Right kidney (tissue), 1 donor: ENCODE data around the gene TSPAN4.

Source experiments
- DNase-seq: peaks from one replicate; pipeline ENCODE4 v3.0.0-alpha.2; 2016

TSPAN4 gene

DNA sequence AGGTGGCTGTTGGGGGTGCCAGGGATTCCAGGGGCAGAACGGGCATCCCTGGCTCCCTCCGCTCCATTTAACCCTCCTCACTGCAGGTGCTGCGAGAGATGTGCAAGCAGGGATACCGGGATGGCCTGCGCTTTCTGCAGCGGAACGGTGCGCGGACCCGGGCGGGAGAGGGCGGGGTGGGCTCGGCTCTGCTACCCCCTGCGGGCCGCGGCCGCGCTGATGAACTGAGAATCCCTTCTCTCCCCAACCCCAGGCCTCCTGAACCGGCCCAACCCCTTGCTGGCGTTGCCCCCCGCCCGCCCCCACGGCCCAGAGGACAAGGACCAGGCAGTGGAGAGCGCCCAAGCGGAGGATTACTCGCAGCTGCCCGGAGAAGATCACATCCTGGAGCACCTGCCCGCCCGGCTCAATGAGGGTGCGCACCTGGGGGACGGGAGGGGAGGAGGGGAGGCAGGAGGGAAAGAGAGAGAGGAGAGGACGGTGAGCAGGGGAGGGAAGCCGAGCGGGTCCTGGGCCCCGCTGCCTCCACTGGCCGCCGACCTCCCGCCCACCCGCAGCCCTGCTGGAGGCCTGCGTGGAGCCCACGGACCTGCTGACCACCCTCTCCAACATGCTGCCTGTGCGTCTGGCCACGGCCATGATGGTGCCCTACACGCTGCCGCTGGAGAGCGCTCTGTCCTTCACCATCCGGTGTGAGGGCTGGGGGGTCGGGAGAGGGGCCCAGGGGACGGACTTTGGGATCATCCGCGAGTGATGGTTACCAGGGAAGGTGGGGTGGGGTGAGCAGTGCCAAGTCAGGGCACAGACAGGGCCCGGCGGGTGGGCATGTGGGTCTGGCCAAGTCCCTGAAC lies 19.0 kb upstream of the TSPAN4 start:
- no peak for DNase-seq

DNA sequence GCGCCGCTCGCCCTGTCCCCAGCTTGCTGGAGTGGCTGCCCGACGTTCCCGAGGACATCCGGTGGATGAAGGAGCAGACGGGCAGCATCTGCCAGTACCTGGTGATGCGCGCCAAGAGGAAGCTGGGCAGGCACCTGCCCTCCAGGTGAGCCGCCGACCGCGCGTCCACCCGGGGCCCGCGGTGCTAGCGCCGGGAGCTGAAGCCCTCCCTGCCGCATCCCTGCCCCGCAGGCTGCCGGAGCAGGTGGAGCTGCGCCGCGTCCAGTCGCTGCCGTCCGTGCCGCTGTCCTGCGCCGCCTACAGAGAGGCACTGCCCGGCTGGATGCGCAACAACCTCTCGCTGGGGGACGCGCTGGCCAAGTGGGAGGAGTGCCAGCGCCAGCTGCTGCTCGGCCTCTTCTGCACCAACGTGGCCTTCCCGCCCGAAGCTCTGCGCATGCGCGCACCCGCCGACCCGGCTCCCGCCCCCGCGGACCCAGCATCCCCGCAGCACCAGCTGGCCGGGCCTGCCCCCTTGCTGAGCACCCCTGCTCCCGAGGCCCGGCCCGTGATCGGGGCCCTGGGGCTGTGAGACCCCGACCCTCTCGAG lies 18.3 kb upstream of the TSPAN4 start:
- DNase-seq: peak; percentile 60

DNA sequence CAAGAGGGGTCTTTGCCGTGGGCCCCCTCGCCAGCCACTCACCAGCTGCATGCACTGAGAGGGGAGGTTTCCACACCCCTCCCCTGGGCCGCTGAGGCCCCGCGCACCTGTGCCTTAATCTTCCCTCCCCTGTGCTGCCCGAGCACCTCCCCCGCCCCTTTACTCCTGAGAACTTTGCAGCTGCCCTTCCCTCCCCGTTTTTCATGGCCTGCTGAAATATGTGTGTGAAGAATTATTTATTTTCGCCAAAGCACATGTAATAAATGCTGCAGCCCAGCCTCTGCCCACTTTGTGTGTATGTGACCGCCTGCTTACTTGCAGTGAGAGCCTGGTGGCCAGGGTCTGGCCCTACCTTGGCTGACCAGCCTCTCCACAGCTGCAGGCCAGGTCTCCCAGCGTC lies 17.7 kb upstream of the TSPAN4 start:
- no peak for DNase-seq

DNA sequence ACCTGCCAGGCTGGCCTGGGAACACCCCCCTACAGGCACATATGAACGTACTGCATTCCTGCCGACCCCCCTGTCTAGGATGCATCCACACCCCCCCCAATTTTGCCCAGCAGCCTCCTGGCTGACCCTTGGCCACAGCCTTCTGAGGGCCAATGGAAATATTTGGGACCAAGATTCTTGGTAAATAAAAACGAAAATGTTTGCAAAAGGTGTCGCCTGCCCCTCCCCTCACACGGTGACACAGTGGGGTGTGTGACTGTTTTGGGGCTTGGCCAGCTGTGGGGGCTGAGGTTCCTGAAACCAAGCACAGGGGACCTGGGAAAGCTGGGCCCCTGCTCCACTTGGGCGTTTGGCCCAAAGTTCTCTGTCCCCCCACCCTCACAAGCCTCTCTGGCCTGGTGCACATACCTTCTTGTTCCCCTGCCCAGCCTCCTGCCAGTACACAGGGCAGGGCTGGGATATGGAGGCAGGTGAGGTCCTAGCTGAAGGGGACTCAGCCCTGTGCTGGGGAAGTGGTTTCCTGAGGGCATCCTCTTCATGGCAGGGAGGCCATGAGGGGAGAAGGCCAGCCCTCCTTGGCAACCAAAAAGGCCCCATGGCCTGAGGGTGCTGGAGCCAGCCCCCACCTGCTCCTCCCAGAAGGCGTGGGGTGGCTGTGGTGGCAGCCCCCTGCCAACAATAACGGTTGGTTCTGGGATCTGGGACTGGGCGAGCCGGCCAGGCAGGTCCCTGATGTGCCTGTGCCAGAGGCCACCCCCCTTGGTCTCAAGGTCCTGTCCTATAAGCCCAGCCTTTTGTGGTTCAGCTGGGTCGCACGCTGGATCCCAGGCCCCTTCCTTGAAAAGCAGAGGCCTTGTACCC lies 17.1 kb upstream of the TSPAN4 start:
- DNase-seq: no peak

DNA sequence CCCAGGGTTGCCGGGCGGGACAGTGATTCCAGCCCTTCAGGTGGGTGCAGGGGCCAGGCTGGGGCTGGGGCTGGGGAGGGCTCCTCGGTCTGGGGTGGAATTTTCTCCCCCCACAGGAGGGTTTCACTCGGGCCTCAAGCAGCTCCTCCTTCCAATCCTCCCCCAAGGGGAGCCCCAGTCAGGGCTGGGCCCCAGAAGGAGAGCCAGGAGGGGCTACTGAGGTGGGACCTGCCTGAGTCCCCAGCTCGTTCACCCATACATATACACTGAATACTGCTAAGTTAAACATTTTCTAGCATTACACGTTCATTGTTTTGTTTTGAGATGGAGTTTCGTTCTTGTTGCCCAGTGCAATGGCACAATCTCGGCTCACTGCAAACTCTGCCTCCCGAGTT lies 16.4 kb upstream of the TSPAN4 start:
- no peak for DNase-seq

DNA sequence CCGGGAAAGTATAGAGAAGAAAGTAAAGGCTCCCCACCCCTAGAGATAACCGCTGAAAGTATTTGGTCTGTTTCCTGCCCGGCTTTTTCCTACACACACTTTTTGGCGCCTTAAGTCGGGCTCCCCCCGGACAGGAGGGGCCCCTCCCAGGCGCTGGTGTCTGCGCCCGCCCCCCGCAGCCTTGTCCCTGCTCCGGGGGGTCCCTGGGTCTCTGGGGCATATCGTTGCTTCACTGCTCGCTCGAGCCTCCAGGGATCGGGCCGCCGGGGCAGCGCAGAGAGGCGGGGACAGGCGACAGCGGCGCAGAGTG lies 15.9 kb upstream of the TSPAN4 start:
- DNase-seq: peak; percentile 71

DNA sequence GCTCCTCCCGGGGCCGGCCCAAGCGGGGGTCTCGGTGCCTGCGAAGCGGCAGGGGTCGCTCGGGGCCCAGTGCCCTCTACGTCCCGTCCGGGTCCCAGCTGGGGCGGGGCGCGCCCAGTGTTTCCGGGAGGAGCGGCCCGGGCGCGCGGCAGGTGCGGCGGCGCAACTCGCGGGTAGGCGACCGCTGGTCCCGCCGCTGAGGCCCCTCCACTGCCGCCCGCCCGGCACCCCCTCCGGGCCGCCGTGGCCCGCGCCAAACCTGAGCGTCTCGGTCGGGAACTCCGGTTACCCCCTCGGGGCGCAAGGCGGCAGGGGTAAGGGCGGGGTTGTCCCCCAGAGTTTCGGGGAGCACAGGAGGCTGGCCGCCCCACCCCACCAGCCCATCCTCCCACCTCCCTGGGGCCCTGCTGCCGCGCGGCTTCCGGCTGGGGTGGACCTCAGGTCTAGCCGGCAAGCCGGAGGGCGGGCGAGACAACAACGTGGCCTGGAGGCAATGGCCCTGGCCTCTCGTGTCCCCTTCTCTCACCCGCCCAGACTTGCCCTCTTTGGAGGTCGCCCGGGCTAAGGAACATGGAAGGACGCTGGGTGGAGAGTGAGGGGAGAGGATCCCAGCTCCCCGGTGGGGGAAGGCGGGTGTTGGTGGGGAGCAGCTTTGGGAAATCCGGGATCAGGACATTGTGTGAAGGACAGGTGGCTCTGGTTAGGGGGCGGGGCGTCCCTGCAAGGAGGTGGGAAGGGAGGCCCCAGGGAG lies 15.3 kb upstream of the TSPAN4 start:
- peak; percentile 76 for DNase-seq

DNA sequence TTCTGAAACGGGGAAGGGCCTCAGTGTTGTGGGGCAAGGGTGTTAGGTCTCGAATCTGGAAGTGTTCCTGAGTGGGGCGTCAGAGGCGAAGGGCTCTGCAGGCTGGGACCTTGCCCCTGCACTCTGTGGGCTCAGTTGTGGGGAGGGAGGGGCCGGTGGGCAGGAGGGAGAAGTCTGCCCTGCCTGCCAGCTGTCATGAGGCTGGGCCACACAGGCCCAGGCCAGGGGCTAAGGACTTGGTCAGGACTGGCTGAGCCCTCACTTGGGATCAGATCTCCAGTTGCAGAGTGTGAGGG lies 14.8 kb upstream of the TSPAN4 start, which contains the start of gene CRACR2B:
Gene CRACR2B (plus strand): TSS at position 23 of the 296 bp plus-strand sequence. CDS start 689 bp downstream, outside the sequence.
- DNase-seq: no peak

DNA sequence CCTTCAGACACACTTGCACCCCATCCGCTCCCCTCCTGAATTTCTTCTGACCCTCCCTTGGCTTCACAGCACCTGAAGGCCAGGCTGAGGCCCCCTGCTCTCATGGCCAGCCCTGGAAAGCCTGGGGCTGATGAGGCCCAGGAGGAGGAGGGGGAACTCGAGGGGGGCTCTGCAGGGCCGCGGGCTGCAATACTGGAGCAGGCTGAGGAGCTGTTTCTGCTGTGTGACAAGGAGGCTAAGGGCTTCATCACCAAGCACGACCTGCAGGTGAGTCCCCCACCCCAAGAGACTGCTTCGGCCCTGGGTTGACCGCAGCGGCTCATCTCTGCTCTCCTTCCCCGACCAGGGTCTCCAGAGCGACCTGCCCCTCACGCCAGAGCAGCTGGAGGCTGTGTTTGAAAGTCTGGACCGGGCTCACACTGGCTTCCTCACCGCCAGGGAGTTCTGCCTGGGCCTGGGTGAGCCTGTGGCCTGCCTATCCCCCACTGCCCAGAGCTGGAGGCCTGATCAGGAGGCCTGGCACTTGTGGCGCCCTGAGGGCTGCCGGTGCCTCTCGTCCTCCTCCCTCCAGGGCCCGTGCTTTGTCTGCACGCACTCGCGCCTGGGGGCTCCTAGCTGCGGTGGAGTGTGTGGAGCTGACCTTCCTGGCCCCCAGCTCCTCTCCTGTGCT lies 14.0 kb upstream of the TSPAN4 start:
- DNase-seq: peak; percentile 51

DNA sequence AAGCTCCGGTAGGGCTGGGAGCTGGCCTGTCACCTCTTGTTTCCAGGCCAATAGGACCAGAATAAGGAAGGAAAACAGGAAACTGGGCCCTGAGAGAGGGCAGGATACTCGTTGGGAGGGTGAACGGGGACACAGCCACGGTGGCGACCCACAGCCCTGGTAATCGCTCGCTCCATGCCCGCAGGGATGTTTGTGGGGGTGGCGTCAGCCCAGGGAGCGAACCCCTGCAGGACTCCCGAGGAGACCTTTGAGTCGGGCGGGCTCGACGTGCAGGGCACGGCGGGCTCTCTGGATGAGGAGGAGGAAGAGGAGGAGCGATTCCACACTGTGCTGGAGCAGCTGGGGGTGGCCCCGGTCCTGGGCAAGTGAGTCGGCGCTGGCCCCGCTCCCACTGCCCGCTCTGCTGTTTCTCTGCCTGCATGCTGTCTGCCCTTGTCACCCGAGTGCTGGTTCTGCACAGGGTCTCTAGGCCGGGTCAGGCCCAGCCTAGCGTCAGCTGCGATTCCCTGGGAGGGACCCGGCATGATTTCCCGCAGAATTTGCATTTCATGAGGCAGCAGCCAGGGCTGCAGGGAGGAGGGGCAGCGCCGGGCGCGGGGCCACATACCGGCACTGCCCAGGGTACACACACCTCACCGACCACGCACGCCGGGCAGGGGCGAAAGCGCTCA lies 13.3 kb upstream of the TSPAN4 start:
- peak; percentile 67 for DNase-seq

DNA sequence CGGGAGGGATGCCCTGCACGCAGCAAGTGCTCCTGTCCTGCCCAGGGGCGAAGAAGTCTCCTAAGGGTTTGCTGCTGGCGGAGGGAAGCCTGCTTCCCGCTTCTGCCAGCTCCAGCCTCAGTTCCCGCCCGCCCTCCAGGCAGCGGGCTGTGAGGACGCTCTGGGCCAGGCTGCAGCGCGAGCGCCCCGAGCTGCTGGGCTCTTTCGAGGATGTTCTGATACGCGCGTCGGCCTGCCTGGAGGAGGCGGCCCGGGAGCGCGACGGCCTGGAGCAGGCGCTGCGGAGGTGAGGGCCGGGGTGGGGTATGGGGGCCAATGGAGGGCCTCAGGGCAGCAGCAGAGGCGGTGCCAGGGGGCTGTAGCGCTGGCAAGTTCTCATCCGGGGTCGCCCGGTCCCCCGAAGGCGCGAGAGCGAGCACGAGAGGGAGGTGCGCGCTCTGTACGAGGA lies 12.8 kb upstream of the TSPAN4 start:
- no peak for DNase-seq

DNA sequence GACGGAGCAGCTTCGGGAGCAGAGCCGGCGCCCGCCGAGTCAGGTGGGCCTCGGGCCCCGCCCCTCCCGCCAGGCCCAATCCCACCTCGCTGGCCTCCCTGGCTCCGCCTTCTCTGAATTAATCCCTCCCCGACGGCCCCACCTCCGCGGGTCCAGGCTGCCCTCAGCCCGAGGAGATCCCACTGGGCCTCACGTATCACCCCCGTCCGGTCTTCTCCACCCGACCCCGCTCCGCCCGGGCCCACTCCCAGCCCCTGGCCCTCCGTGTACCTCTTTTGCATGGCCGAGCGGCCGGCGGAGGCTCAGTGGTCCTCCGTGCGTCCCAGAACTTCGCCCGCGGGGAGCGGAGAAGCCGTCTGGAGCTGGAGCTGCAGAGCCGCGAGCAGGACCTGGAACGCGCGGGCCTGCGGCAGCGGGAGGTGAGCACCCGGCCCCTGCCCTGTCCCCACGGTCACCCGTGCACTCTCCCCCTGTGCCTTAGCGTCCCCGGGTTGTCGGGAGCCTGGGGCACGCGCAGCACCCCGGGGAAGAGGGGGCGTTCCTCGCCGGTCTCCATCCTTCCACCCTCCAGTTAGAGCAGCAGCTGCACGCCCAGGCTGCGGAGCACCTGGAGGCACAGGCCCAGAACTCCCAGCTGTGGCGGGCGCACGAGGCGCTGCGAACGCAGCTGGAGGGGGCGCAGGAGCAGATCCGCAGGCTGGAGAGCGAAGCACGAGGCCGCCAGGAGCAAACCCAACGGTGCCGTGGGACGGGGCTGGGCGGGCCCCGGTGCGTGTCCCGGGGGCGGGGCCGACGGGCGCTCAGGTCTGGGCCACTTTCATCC lies 12.1 kb upstream of the TSPAN4 start:
- peak; percentile 83 for DNase-seq

DNA sequence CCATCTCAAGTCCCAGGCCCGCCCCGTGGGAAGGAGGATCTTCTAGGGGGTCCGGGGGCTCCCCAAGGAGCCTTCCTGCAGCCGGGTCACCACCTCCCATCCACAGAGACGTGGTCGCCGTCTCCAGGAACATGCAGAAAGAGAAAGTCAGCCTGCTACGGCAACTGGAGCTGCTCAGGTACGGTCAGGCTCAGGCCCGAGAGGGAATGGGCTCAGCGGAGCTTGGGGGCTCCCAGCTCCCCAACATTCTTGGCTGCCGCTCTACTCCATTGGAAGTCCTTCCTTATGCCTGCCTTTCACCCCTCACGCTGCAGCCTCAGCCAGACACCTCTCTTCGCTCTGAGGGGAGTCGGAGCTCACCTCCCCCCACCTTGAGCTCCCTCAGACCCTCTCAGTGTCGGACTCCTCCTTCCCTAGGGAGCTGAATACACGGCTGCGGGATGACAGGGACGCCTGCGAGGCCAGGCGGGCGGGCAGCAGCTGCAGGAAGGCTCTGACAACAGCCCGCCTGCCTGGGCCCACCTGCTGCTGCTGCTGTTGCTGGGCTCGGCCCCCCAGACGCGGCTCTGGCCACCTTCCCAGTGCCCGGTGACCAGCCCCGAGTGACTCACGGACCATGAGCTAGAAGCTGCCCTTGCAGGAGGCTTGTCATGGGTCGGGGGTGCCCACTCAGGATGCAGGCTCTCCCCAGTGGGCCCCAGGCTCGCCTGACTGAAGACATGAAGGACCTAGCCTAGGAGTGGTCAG lies 11.4 kb upstream of the TSPAN4 start:
- no peak for DNase-seq

DNA sequence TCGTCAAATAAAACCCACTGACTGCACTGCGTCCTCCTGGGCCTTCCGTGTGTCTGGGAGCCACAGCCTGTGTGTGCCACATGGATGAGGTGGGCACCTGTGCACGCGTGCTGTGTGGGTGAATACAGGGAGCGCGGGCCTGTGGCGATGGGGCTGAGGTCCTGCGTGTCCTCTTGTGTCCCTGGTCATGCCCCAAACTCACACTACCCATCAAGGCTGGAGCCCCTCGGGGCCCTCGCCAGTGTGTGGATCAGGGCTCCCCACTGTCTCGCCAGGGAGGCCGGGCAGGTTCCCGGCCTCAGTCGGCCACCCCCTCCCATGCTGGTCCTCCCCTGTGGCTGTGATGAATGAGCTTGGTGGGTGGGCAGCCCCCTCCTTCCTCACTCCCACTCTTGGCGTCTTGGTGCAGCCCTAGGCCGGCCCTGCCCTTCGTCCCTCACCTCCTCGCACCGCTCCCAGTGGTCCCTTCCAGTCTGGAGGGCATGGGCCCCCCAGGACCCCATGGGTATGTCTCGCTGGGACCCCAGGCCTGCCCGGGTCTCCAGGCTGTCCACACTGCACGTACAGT lies 10.6 kb upstream of the TSPAN4 start:
- no peak for DNase-seq

DNA sequence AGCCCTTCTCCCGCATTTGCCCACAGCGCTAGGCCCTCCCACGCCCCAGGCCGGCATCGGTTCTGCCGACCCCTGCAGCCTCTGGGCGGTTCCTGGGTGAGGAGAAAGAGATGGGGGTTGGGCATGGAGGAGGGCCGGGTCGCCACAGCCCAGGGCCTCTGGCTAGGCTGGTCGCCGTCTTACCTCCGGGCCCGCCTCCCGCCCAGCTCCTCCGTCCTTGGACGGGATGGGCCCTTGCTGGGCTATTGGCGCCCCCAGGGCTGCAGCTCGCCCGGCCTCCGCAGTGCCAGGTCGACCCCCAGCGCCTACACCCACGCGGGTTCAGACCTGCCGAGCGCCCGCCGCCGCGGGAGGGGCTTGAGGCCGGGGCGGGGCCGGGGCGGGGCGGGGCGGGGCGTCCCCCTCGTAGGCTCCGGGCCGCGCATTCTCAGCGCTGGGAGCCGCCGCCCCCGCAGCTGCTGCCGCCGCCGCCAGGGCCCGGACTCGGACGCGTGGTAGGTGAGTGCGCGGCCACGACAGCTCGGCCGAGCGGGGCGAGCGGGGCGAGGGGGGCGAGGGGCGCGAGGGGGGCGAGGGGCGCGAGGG lies 10.0 kb upstream of the TSPAN4 start, which contains the start of gene CD151:
Gene CD151 (plus strand): TSS at position 424 of the 585 bp plus-strand sequence. CDS start 3,118 bp downstream, outside the sequence.
- DNase-seq: peak; percentile 85

DNA sequence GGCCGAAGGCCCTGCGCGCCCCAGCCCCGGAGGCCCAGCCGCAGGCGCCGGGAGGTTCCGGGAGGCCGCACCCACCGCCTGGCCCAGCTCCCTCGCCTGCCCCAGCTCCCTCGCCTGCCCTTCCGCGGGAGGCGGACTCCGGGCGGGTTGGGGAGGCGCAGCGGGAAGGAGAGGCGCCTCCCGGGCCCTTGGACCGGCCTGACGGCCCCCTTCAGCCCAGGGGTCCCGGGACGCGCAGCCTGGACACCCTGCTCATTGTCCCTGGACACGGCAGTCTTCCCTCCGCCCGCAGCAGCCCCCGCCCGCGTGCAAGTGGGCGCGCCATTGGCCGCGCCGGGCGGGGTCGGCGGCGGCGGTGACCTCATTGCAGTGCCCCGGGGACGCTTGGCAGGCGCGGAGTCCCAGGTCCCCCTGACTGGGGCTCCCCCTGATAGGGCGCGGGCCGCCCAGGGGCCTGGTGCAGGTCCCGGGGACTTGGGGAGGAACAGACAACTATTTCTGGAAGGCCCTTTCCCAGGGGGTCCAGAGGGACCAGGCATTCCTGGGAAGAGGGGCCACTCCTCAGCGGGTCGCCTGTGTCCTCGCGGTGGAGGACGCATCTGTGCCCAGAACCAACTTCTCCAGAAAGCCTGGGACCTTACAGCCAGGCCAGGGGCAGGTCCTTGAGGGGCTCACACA lies 9.4 kb upstream of the TSPAN4 start:
- DNase-seq: peak; percentile 82

DNA sequence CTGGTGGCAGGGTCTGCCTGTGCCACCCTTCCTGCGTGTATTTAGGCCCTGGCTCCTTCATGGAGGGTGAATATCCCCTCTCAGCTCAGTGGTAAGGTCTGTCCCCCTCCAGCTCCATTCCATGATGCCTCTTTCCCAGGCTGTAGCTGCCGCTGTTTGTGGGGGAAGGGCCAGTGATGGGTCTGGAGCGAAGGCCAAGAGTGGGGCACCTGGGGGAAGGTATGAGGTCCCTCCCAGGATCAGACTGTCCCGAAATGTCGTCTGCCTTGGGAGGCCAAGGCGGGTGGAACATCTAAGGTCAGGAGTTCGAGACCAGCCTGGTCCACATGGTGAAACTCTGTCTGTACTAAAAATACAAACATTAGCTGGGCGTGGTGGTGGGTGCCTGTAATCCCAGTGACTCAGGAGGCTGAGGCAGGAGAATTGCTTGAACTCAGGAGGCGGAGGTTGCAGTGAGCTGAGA lies 8.8 kb upstream of the TSPAN4 start:
- DNase-seq: no peak
